HepG2 (cell line): ENCODE measurements around the gene GRIP1. TPM values are rescaled to one million over a fixed set of nuclear protein-coding genes. Genes with fewer than 3 reads are reported as not detected.

Experiments used
- ATAC-seq: fragments of 200-7000 bp; cut with Tn5 transposase; 3 replicates; pipeline ENCODE4 v1.9.1; 2020; ENCODE audit warnings: mild to moderate bottlenecking, moderate library complexity
- BruUV-seq: library from RNA; stranded (reverse); fragments of 400-500 nt; replicated peaks from 2 replicates; lab custom pipeline; 2021; lab: Mats Ljungman, UMichigan
- CTCF ChIA-PET: fragments of 300-600 bp; formaldehyde crosslinking; extraction: SDS; loops from one replicate; lab custom pipeline; 2021; ENCODE audit warnings: low total read pairs, inconsistent platforms, low intra/inter-chr PET ratio; lab: Yijun Ruan, JAX
- POLR2A ChIA-PET: fragments of 350-600 bp; sonication (Branson Sonifier 250); formaldehyde crosslinking; loops from one replicate; lab custom pipeline; 2020; ENCODE audit warnings: antibody characterized with exemption, inconsistent platforms; lab: Yijun Ruan, JAX
- DNase-seq: peaks from one replicate; pipeline ENCODE4 v3.0.0-alpha.2; 2015; ENCODE audit warnings: low spot score
- FAIRE-seq: peaks from 3 replicates; lab custom pipeline; 2011; peaks lifted over from hg19 to GRCh38; lab: Jason Lieb, UNC
- H2AFZ ChIP-seq: one replicate; pipeline ENCODE4 v1.6.1; 2011; ENCODE audit warnings: low read length, inconsistent platforms
- H3K27ac ChIP-seq: fragments of 300-600 bp; 3 replicates; pipeline ENCODE4 v1.8.0; 2011; ENCODE audit warnings: mixed run types, mild to moderate bottlenecking, mixed read lengths, low read length, inconsistent platforms; ENCODE audit not compliant: insufficient read depth; ENCODE audit errors: extremely low read length
- H3K27me3 ChIP-seq, 2 experiments: fragments of 200-600 bp in 1 of 2; 2 replicates in 1 of 2; 3 replicates in 1 of 2; pipeline versions ENCODE4 v1.6.0 to v1.8.0; 2011; ENCODE audit warnings: low read length in 2 of 2, mild to moderate bottlenecking in 2 of 2, moderate library complexity in 2 of 2, inconsistent platforms in 1 of 2; ENCODE audit not compliant: insufficient read depth in 2 of 2, control insufficient read depth in 1 of 2
- H3K36me3 ChIP-seq, 2 experiments: fragments of 200-600 bp in 1 of 2; replicated peaks in 1 of 2; 2 replicates in 1 of 2; 3 replicates in 1 of 2; pipeline versions ENCODE4 v1.5.1 to v1.8.0; 2011; ENCODE audit warnings: low read length in 2 of 2, inconsistent platforms in 1 of 2; ENCODE audit not compliant: insufficient read depth in 2 of 2, control insufficient read depth in 1 of 2
- H3K4me1 ChIP-seq: 2 replicates; pipeline ENCODE4 v1.5.1; 2012; ENCODE audit warnings: low read length, inconsistent platforms; ENCODE audit not compliant: insufficient read depth
- H3K4me2 ChIP-seq: 2 replicates; pipeline ENCODE4 v1.6.0; 2011; ENCODE audit warnings: low read depth, low read length, inconsistent platforms
- H3K4me3 ChIP-seq, 3 experiments: fragments of 200-600 bp in 1 of 3; sonication (generic), shearing (Covaris generic) in 1 of 3; replicated peaks in 1 of 3; 2 replicates each; pipeline ENCODE4 v1.5.1; 2011 to 2016; ENCODE audit warnings: low read length in 3 of 3, inconsistent platforms in 2 of 3, low read depth in 2 of 3, mild to moderate bottlenecking in 2 of 3, control low read depth in 1 of 3, mixed read lengths in 1 of 3; ENCODE audit not compliant: insufficient read depth in 1 of 3
- H3K79me2 ChIP-seq: one replicate; pipeline ENCODE4 v1.6.1; 2011; ENCODE audit warnings: low read length, inconsistent platforms; ENCODE audit not compliant: insufficient read depth
- H3K9ac ChIP-seq: 2 replicates; pipeline ENCODE4 v1.6.0; 2011; ENCODE audit warnings: mild to moderate bottlenecking, low read depth, low read length, inconsistent platforms; ENCODE audit not compliant: insufficient read depth
- H3K9me3 ChIP-seq: 2 replicates; pipeline ENCODE4 v1.5.1; 2012; ENCODE audit warnings: mild to moderate bottlenecking, low read length
- H4K20me1 ChIP-seq: 2 replicates; pipeline ENCODE4 v1.6.0; 2011; ENCODE audit warnings: inconsistent platforms, mild to moderate bottlenecking, low read length, moderate library complexity; ENCODE audit not compliant: insufficient read depth
- HMGA1 ChIP-seq: sonication (generic); formaldehyde crosslinking; conservative IDR thresholded peaks from 2 replicates; pipeline ENCODE4 v1.4.0; 2020; ENCODE audit warnings: missing genetic modification reagents
- JUND ChIP-seq: sonication (generic); formaldehyde crosslinking; IDR thresholded peaks from 2 replicates; pipeline ENCODE4 v1.8.0; 2022; ENCODE audit warnings: mild to moderate bottlenecking, missing genetic modification reagents
- KLF16 ChIP-seq, 2 experiments: sonication (generic) in 1 of 2; formaldehyde crosslinking in 1 of 2; IDR thresholded peaks; 2 replicates each; pipeline versions ENCODE4 v1.6.1 to v1.8.0; 2016 to 2023; ENCODE audit warnings: missing genetic modification reagents in 2 of 2, missing compliant biosample characterization in 1 of 2
- KMT2A ChIP-seq: sonication (generic); formaldehyde crosslinking; IDR thresholded peaks from 2 replicates; pipeline ENCODE4 v1.4.0; 2020; ENCODE audit warnings: missing genetic modification reagents
- MLX ChIP-seq: IDR thresholded peaks from 2 replicates; pipeline ENCODE4 v1.6.1; 2016
- RARG ChIP-seq: sonication (generic); formaldehyde crosslinking; IDR thresholded peaks from 2 replicates; pipeline ENCODE4 v1.4.0; 2020; ENCODE audit warnings: low read depth, mild to moderate bottlenecking, missing genetic modification reagents
- RBFOX2 ChIP-seq: fragments of 200-400 bp; formaldehyde crosslinking; IDR thresholded peaks from 2 replicates; pipeline ENCODE4 v1.6.1; 2017; ENCODE audit warnings: low read depth, mild to moderate bottlenecking, low read length
- SALL1 ChIP-seq: sonication (generic); formaldehyde crosslinking; IDR thresholded peaks from 2 replicates; pipeline ENCODE4 v1.8.0; 2022; ENCODE audit warnings: mild to moderate bottlenecking, missing genetic modification reagents
- SPEN ChIP-seq: sonication (generic); formaldehyde crosslinking; IDR thresholded peaks from 2 replicates; pipeline ENCODE4 v1.5.1; 2020; ENCODE audit warnings: low read depth, mild to moderate bottlenecking, missing genetic modification reagents
- ZNF20 ChIP-seq: sonication (generic); formaldehyde crosslinking; IDR thresholded peaks from 2 replicates; pipeline ENCODE4 v1.4.0; 2020; ENCODE audit warnings: mild to moderate bottlenecking, moderate library complexity, missing genetic modification reagents
- ZNF235 ChIP-seq: sonication (generic); formaldehyde crosslinking; IDR thresholded peaks from 2 replicates; pipeline ENCODE4 v1.8.1; 2023; ENCODE audit warnings: mild to moderate bottlenecking, missing genetic modification reagents, borderline replicate concordance
- ZNF343 ChIP-seq: sonication (generic); formaldehyde crosslinking; IDR thresholded peaks from 2 replicates; pipeline ENCODE4 v1.4.0; 2020; ENCODE audit warnings: mild to moderate bottlenecking, missing genetic modification reagents
- in situ Hi-C: cut with HindIII; loops from 2 replicates; pipeline ENCODE4 v1.10.0; 2017; ENCODE audit warnings: low pct_unique_long_range_greater_than_20kb; ENCODE audit not compliant: extremely low pct_ligation_motif_present
- intact Hi-C: fragments of 100-400 bp; cut with micrococcal nuclease; formaldehyde crosslinking; loops from one replicate; pipeline ENCODE4 v1.10.0; 2022; ENCODE audit not compliant: unreplicated experiment
- polyA plus RNA-seq, 8 experiments: library from polyadenylated mRNA; depleted of rRNA in 3 of 8; stranded (reverse) in 7 of 8; unstranded in 1 of 8; fragments of >200 nt; fragmentation: Illumina TruSeq in 4 of 8; extraction: Trizol in 4 of 8; gene quantifications; 2 replicates each; pipeline versions ENCODE4 v1.2.1 to v1.2.3, GENCODE V29; 2011 to 2016; ENCODE audit warnings: low read depth in 4 of 8, missing spikeins in 1 of 8, mixed read lengths in 1 of 8; ENCODE audit not compliant: insufficient read depth in 1 of 8
- total RNA-seq, 5 experiments: library from RNA; depleted of rRNA; stranded (reverse); fragments of >200 nt; fragmentation: Illumina TruSeq; extraction: Trizol; gene quantifications; 2 replicates each; pipeline ENCODE4 v1.2.3, GENCODE V29; 2016; ENCODE audit warnings: low read depth in 1 of 5
- TF ChIP-seq, protein P1 (sequence below): IDR thresholded peaks from 2 replicates; pipeline ENCODE4 v1.6.1; 2016; ENCODE audit warnings: missing compliant biosample characterization, missing genetic modification reagents, borderline replicate concordance

Gene GRIP1
- total and polyA plus RNA-seq, 2 of the 13 experiments (the other 11 are each of a cell fraction or from before 2014, with no cell fraction given) = not detected

DNA sequence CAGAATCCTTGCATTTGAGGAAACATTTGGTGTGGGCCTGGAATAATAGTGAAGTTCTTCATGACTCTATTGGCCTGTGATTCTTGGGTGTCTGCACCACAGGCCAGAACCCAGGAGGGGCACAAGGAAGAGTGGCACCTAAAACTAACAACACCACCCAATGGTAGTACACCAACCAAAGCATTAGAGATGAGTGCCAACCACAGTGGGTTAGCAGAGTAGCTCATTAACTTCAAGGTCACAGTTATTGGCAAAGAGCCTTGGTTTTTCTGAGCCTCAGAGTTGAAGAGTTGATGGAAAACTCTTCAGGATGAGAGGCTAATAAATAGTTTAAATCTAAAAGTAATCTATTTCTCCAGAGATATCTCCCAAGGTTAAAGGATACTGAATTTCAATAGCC, 319.6 kb downstream of the GRIP1 start:
- H3K9me3 ChIP-seq = no peaks in the 10 kb centered on the region
- POLR2A ChIA-PET = no interaction called here
- no peaks in the 10 kb centered on the region for H3K4me1 ChIP-seq
- H2AFZ ChIP-seq = no peak overlapping the region
- no peak overlapping the region for H3K4me2 ChIP-seq
- H3K36me3 ChIP-seq = no peaks in the 10 kb centered on the region
- no peaks in the 10 kb centered on the region for H4K20me1 ChIP-seq
- no TSS peak for BruUV-seq
- DNase-seq (no peak), FAIRE-seq (no peak), ATAC-seq (no peak)
- no peak overlapping the region for H3K9ac ChIP-seq
- peaks cover 0 to 10% of the 10 kb centered on the region in 2 experiments; a peak in 1 of 5 replicates for H3K27me3 ChIP-seq
- H3K4me3 ChIP-seq = no peak overlapping the region
- TF ChIP-seq SALL1 (CRISPR knock-in tag) (no peak), ZNF235 (no peak), MLX (CRISPR knock-in tag) (no peak), RBFOX2 (no peak), RARG (no peak), KMT2A (CRISPR knock-in tag) (no peak), ZNF20 (no peak), KLF16 (CRISPR knock-in tag; IDR thresholded peaks at IDR 0.05) (no peak), ZNF343 (CRISPR knock-in tag) (no peak), SPEN (CRISPR knock-in tag) (no peak), JUND (no peak), HMGA1 (CRISPR knock-in tag) (no peak)
- TF ChIP-seq, protein P1, sequence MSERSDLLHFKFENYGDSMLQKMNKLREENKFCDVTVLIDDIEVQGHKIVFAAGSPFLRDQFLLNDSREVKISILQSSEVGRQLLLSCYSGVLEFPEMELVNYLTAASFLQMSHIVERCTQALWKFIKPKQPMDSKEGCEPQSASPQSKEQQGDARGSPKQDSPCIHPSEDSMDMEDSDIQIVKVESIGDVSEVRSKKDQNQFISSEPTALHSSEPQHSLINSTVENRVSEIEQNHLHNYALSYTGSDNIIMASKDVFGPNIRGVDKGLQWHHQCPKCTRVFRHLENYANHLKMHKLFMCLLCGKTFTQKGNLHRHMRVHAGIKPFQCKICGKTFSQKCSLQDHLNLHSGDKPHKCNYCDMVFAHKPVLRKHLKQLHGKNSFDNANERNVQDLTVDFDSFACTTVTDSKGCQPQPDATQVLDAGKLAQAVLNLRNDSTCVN (CRISPR knock-in tag) = no peak
- no peaks in the 10 kb centered on the region for H3K79me2 ChIP-seq
- CTCF ChIA-PET = no interaction called here
- in situ Hi-C loops (no loop called here), intact Hi-C loops (no loop called here)
- no peak overlapping the region for H3K27ac ChIP-seq
